OCI-LY7 (cell line): ENCODE results near the gene FAM193B. TPM values are rescaled to one million over a fixed set of nuclear protein-coding genes. Genes with fewer than 3 reads are reported as not detected.
A peak's percentile ranks its signal among the peaks of the same experiment; 100 is the strongest.

Source experiments
- BruUV-seq: library from RNA; stranded (reverse); fragments of 400-500 nt; replicated peaks from 2 replicates; lab custom pipeline; 2021; lab: Mats Ljungman, UMichigan
- CTCF ChIA-PET: fragments of 300-600 bp; sonication (Branson Sonifier 250); formaldehyde crosslinking; loops from one replicate; lab custom pipeline; 2022; ENCODE audit warnings: antibody characterized with exemption; ENCODE audit not compliant: unreplicated experiment; lab: Charles Lee
- POLR2A ChIA-PET: fragments of 300-600 bp; sonication (Branson Sonifier 250); formaldehyde crosslinking; loops from one replicate; lab custom pipeline; 2022; ENCODE audit warnings: antibody characterized with exemption; lab: Charles Lee
- DNase-seq: peaks from one replicate; pipeline ENCODE4 v3.0.0-alpha.2; 2015; ENCODE audit warnings: low spot score
- H2AFZ ChIP-seq: fragments of 200-600 bp; sonication (generic), shearing (Covaris generic); 2 replicates; pipeline ENCODE4 v1.6.1; 2014; ENCODE audit warnings: mild to moderate bottlenecking, antibody characterized with exemption, low read length, moderate library complexity
- H3K27ac ChIP-seq: fragments of 200-600 bp; sonication (generic); 2 replicates; pipeline ENCODE4 v1.5.1; 2014; ENCODE audit warnings: mixed run types, low read depth, mild to moderate bottlenecking, moderate library complexity, low read length, inconsistent platforms; ENCODE audit not compliant: poor library complexity, severe bottlenecking
- H3K36me3 ChIP-seq: fragments of 200-600 bp; sonication (generic); 2 replicates; pipeline ENCODE4 v1.6.1; 2014; ENCODE audit warnings: mild to moderate bottlenecking, antibody characterized with exemption, low read length, moderate library complexity, mixed read lengths; ENCODE audit not compliant: insufficient read depth
- H3K4me1 ChIP-seq: fragments of 200-600 bp; sonication (generic); 2 replicates; pipeline ENCODE4 v1.5.1; 2014; ENCODE audit warnings: mild to moderate bottlenecking, low read length; ENCODE audit not compliant: insufficient read depth, poor library complexity, severe bottlenecking
- H3K4me2 ChIP-seq: fragments of 200-600 bp; sonication (generic); 2 replicates; pipeline ENCODE4 v1.6.1; 2014; ENCODE audit warnings: mild to moderate bottlenecking, low read length
- H3K4me3 ChIP-seq: fragments of 200-600 bp; sonication (generic); 2 replicates; pipeline ENCODE4 v1.5.1; 2014; ENCODE audit warnings: mild to moderate bottlenecking, low read depth, low read length; ENCODE audit not compliant: poor library complexity, severe bottlenecking
- H3K79me2 ChIP-seq: fragments of 200-600 bp; sonication (generic); 2 replicates; pipeline ENCODE4 v1.6.1; 2016; ENCODE audit warnings: low read depth, mild to moderate bottlenecking, low read length, moderate library complexity, mixed read lengths; ENCODE audit not compliant: insufficient read depth
- H3K9me2 ChIP-seq: fragments of 200-600 bp; sonication (generic); 2 replicates; pipeline ENCODE4 v1.6.1; 2016; ENCODE audit warnings: mild to moderate bottlenecking, low read length, mixed read lengths; ENCODE audit not compliant: insufficient read depth
- H3K9me3 ChIP-seq: fragments of 200-600 bp; sonication (generic); 2 replicates; pipeline ENCODE4 v1.6.1; 2014; ENCODE audit warnings: mild to moderate bottlenecking, mixed run types, low read length, mixed read lengths
- H4K20me1 ChIP-seq: fragments of 200-600 bp; sonication (generic); 2 replicates; pipeline ENCODE4 v1.6.1; 2014; ENCODE audit warnings: mild to moderate bottlenecking, antibody characterized with exemption, low read length, moderate library complexity, mixed read lengths; ENCODE audit not compliant: insufficient read depth
- EZH2phosphoT487 ChIP-seq: fragments of 200-600 bp; sonication (generic); IDR thresholded peaks from 2 replicates; pipeline ENCODE4 v1.6.1; 2018; ENCODE audit warnings: low read depth, borderline replicate concordance, mild to moderate bottlenecking, mixed run types, antibody characterized with exemption, low read length, moderate library complexity, mixed read lengths
- intact Hi-C: fragments of 100-400 bp; cut with micrococcal nuclease; formaldehyde crosslinking; loops from one replicate; pipeline ENCODE4 v1.10.0; 2022; ENCODE audit not compliant: unreplicated experiment
- total RNA-seq, 2 experiments: library from RNA; depleted of rRNA in 1 of 2; stranded (reverse); fragments of >200 nt in 1 of 2; shearing (Covaris generic) in 1 of 2; gene quantifications; 2 replicates each; pipeline ENCODE4 v1.2.3, GENCODE V29; 2014 to 2022
- TF ChIP-seq, protein P1 (sequence below): fragments of 200-600 bp; sonication (generic); conservative IDR thresholded peaks from 2 replicates; pipeline ENCODE4 v1.5.1; 2014; ENCODE audit warnings: mild to moderate bottlenecking, antibody characterized with exemption, low read length, moderate library complexity, mixed read lengths

The FAM193B gene
- total RNA-seq, 2 experiments from 2014 or later: 63.2 to 104 TPM

- H3K27ac ChIP-seq: peak overlapping the region; percentile 95
These were observed 42.3 kb downstream of the FAM193B start for GRCh38 chr5:177511796-177512675.

DNA sequence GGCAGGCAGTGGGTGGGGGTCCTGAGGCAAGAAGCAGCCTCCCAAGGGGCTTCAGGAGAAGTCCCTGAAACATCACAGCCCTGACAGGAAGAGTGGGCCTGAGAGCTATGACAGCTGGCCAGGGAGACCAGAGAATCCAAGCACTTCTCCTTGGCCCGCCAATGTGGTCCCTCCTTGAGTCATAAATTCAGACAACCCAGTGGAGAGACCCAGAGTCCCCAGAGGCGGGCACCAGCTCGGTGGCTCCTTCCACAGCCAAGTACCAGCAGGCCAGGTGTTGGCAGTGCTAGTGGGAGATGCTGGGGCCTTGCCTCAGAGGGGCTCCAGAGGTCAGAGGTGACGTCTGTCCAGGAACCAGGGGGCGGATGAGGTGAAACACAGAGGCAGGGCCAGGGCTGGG is 43.2 kb downstream of the FAM193B start:
- H3K4me3 ChIP-seq: peak overlapping the region; percentile 77
- TF ChIP-seq EZH2phosphoT487: no peak
- TF ChIP-seq, protein P1, sequence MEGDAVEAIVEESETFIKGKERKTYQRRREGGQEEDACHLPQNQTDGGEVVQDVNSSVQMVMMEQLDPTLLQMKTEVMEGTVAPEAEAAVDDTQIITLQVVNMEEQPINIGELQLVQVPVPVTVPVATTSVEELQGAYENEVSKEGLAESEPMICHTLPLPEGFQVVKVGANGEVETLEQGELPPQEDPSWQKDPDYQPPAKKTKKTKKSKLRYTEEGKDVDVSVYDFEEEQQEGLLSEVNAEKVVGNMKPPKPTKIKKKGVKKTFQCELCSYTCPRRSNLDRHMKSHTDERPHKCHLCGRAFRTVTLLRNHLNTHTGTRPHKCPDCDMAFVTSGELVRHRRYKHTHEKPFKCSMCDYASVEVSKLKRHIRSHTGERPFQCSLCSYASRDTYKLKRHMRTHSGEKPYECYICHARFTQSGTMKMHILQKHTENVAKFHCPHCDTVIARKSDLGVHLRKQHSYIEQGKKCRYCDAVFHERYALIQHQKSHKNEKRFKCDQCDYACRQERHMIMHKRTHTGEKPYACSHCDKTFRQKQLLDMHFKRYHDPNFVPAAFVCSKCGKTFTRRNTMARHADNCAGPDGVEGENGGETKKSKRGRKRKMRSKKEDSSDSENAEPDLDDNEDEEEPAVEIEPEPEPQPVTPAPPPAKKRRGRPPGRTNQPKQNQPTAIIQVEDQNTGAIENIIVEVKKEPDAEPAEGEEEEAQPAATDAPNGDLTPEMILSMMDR: no peak
- CTCF ChIA-PET: interaction anchor here (0.9 kb wide), 1 partner anchor 81 kb away, joined by 3 read pairs; the partner anchor contains the start of gene TMED9
- no peaks in the 10 kb centered on the region for H4K20me1 ChIP-seq
- intact Hi-C loops: no loop called here
- peak overlapping the region; percentile 95 for H3K27ac ChIP-seq
- DNase-seq: peak; percentile 32
- H3K4me2 ChIP-seq: peak overlapping the region; percentile 100
- peaks cover 56% of the 10 kb centered on the region for H3K4me1 ChIP-seq
- H3K9me2 ChIP-seq: no peaks in the 10 kb centered on the region
- no peak overlapping the region; the same call in 1 of the 2 replicates for H2AFZ ChIP-seq
- H3K79me2 ChIP-seq: peaks cover 50% of the 10 kb centered on the region
- H3K9me3 ChIP-seq: no peaks in the 10 kb centered on the region
- POLR2A ChIA-PET: interaction anchor here (1.8 to 4.3 kb wide), 2 partner anchors 9 to 14 kb away, joined by 10 to 24 read pairs; partner anchors contain the start of gene PDLIM7
- BruUV-seq: no TSS peak
- peaks cover 94% of the 10 kb centered on the region for H3K36me3 ChIP-seq

More at GRCh38 chr5:177511796-177512675, 42.3 kb downstream of the FAM193B start:
- H3K79me2 ChIP-seq: peaks cover 51% of the 10 kb centered on the region
- TF ChIP-seq EZH2phosphoT487: no peak
- TF ChIP-seq, protein P1: no peak
- peaks cover 52% of the 10 kb centered on the region for H3K4me1 ChIP-seq
- BruUV-seq: TSS peak; percentile 62
- H4K20me1 ChIP-seq: no peaks in the 10 kb centered on the region
- no peaks in the 10 kb centered on the region for H3K9me2 ChIP-seq
- peaks cover 89% of the 10 kb centered on the region for H3K36me3 ChIP-seq
- H3K4me3 ChIP-seq: no peak overlapping the region
- no peak overlapping the region for H2AFZ ChIP-seq
- DNase-seq: no peak
- no peaks in the 10 kb centered on the region for H3K9me3 ChIP-seq
- CTCF ChIA-PET: no interaction called here
- intact Hi-C loops: no loop called here
- peak overlapping the region; percentile 100 for H3K4me2 ChIP-seq
- POLR2A ChIA-PET: interaction anchor here (4.3 kb wide), 1 partner anchor 15 kb away, joined by 24 read pairs; the partner anchor contains the start of gene PDLIM7
